Transverse colon (tissue), 4 donors: Measurements from ENCODE around the gene SLU7.

Source experiments
- CTCF ChIP-seq, 5 experiments: fragments of 200-600 bp in 3 of 5; fragments of 450-650 bp in 2 of 5; sonication (generic) in 3 of 5; IDR thresholded peaks; 1 replicate in 2 of 5; 2 replicates in 3 of 5; pipeline ENCODE4 v1.5.1; 2016 to 2017; ENCODE audit warnings: antibody characterized with exemption in 5 of 5, inconsistent platforms in 3 of 5, mild to moderate bottlenecking in 2 of 5, moderate library complexity in 1 of 5
- EP300 ChIP-seq: sonication (generic); formaldehyde crosslinking; IDR thresholded peaks from one replicate; pipeline ENCODE4 v1.6.1; 2017; ENCODE audit warnings: antibody characterized with exemption, low read depth
- POLR2AphosphoS5 ChIP-seq, 3 donors: sonication (generic); formaldehyde crosslinking; IDR thresholded peaks; one replicate each; pipeline ENCODE4 v1.6.1; 2016; ENCODE audit warnings: antibody characterized with exemption in 3 of 3

- TF ChIP-seq EP300 (no peak), CTCF (IDR thresholded peaks at IDR 0.05) (no peak), POLR2AphosphoS5 (IDR thresholded peaks at IDR 0.05) (no peak)
Observed at GRCh38 chr5:160449458-160449857, 30.6 kb upstream of the SLU7 start.
